Stimulated activated CD8-positive, alpha-beta memory T cell treated with anti-CD3 and anti-CD28 coated beads, Interleukin-15, amount 100 ng/mL, for 4 hours (primary cell): ENCODE data around the gene TP53BP1.

Source experiments
- DNase-seq, 2 donors: peaks; one replicate each; pipeline ENCODE4 v3.0.0-alpha.2; 2020; ENCODE audit warnings: low read depth in 2 of 2

Gene TP53BP1

GRCh38 chr15:43520138-43520537, 27.2 kb upstream of the TP53BP1 start:
- DNase-seq, result no peak

DNA sequence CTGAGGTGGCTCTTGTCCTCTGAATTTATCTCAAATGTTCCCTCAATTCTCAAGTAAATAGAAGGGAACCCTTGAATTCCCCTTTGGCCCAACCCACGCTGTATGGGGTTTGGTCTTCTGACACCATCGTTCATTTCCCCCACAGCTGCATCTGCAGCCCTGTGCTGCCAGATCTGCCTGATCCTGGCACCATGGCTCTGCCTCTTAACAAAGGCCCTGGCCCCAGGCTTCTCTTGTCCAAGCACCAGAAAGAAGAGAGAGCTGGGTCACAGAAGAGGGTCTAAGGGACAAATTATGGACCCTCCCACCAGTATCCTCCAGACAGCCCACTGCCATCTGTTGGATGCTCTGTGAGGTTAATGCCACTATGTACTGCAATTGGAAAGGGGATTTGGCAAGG, 26.2 kb upstream of the TP53BP1 start:
- DNase-seq, result no peak

DNA sequence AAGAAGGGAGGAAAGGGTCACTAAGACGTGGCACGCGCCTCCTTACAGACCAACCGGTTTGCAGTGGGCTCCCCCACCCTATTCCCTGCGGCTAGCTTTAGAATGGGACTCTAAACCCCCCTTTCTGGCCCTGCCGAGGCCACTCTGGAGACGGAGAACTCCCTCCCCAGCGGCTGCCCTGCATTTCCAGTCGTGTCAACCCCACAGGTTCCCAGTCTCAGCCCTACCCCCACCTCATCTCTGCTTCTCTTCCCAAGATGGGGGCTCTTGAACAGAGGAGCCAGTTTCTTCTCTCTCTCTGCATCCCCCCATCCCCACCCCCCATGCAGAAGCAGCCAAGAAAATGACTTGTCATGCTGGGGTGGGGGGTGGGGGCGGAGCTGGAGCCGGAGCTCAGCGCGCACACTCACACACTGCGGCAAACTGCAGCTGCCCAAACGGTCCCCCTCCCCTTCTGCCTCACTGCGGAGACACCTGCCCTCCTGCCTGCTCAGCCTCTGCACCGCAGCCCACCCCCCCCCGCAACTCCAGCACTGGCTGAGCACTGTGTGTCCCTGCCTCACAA, 25.3 kb upstream of the TP53BP1 start:
- no peak for DNase-seq

- no peak for DNase-seq
Measured at GRCh38 chr15:43517354-43518196, 24.6 kb upstream of the TP53BP1 start, which contains the start of gene MAP1A. MAP1A (plus strand) TSS chr15:43517608; CDS start chr15:43521474, 3,866 bp downstream.

DNA sequence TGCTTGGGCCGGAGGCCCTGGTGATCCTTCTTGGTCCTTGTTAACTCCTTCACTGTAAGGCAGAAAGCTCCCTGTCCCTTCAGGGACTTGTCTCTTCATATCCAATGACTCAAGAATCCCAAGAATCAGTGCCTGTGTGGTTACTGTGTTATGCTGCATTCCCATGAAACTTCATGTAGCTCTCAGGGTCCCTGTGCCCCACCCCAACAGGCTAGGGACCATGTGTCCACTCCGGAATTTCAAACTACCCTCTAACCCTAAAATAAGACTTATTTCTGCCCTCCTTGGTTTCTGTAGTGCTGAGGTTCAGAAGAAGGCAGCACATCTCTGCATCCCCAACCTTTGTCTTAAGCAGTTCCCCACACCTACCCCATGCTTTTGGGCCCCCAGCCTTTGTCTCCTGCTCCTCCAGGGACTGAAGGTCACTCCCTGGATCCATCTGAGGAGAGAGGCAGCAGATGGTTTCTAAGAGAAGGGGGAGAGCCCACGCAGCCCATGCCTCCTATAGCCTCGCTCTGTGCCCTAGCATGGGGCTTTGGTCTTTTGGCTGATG, 23.9 kb upstream of the TP53BP1 start:
- DNase-seq, result no peak

GRCh38 chr15:43516185-43516584, 23.2 kb upstream of the TP53BP1 start:
- no peak for DNase-seq

- DNase-seq, result no peak
Measured at GRCh38 chr15:43515741-43516140, 22.8 kb upstream of the TP53BP1 start.

DNA sequence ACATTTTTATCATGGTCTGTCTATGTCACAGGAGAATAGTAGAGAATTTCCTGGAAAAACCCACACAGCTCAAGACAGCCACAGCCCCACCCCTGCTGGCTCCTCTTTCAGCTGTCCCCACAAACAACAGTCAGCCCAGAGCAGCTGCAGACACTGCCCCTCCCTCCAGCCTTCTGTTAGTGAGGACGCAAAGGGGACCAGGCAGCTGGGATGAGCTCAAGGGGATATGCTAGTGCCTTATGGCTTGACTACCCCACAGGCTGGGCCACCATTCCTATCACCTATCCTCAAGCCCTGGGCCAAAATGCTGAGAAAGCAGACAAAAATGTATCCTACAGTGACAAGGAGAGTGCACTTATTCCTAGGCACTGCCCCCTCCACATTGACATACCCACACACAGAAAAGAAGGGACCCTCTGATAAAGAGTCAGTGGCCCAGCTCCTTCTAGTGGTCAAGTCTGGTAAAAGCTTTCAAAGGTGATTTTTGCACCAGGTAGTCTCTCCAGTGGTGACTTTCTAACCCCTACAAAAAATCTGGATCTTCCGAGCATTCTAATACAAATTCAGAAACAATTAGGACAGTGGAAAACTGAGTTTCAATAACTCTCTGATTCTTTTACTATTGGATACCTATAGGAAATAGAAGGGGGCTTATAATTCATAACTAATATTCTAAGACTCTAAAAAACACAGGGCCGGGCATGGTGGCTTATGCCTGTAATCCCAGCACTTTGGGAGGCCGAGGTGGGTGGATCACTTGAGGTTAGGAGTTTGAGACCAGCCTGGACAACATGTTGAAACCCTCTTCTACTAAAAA, 21.5 kb upstream of the TP53BP1 start:
- DNase-seq, result no peak

DNA sequence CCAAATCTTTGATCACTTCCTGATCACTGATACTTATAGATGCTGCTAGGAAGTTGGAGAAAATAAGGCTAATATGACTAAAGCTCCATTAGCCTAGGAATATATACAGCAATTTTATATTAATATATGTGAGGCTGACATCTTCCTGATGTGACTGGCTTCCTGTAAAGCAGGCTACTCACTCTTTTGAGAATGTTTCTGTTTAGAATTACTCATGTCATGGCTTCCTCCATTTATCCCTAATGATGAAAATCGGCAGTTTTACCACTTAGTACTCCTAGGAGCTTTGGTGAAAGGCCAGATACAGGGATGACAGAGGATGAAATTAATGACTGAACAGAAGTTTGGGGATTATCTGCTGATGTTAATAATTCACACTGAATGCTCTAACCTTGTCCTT, 20.6 kb upstream of the TP53BP1 start:
- DNase-seq, result no peak

DNA sequence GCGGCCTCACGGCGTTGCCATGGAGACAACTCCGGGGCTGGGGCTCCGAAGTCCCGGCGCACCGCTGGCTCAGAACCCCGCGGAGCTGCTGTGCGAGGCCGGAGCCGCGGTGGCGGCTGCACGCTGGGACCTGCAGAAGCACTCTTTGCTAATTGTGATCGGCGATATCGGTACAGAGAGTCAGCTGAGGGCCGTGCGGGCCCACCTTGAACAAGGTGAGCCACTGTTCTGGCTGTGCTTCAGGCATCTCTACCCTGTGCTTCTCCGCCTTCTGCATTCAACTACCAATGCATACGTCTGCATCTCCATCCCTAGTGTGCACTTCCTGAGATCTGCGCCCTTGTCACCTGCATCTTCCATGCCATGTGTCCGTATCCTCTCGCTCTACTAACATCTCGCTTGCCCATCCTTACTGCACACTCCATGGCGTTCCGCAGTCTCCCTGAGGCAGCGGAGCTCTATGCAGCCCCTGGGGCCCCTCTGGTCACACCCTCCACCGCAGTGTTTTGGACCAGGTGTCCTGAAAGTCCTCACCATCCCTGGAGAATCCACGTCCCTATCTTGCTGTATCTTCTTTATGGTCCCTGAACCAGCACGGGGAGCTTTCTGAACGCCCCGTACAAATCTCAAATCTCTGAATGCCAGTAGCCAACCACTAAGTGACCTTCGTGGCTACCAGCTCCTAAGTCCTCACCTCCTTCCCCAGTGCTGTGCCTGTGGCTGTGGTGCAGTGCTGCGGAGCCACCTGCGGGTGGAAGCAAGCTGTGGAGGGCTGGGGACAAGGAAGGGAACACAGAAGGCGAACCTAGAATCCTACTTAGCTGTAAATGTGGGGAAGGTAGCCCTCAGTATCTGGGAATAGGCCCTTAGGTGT, 18.3 kb upstream of the TP53BP1 start:
- no peak for DNase-seq

DNA sequence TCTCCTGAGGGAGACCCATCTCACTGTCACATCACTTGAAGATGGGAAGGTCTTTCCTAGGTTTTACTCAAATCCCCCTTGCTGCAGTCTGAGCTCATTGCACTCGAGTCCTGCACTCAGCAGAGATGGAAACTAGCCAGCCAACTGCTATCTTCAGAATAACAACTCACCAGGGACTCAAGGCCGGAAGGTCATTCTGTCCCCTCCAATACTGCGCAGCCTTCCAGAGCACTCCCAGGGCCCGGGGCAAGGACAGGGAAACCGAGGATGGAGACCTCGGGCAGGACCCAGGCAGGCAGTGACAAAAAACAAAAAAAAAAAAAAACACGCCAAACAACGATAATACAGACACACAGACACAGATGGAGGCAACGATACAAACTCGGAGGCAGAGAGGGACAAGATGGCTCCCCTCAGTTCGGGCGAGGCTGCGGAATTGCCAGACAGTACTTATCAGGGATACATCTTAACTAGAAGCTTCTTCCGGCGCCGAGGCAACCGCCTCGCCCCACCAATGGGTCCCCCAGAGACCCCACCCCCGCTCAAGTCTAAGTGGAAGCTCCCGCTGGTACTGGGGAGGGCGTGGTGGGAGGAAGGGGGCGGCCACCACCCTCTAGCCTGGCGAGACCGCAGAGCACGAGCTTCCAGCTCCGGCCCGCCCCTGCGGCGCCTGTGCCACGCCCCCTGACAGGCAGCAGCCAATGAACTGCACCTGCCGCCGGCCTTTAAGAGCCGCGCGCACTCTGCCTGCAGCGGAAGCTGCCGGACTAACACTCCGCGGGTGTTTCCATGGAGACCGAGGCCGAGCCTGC, 17.4 kb upstream of the TP53BP1 start:
- DNase-seq, result peak; percentile 88 to 90

DNA sequence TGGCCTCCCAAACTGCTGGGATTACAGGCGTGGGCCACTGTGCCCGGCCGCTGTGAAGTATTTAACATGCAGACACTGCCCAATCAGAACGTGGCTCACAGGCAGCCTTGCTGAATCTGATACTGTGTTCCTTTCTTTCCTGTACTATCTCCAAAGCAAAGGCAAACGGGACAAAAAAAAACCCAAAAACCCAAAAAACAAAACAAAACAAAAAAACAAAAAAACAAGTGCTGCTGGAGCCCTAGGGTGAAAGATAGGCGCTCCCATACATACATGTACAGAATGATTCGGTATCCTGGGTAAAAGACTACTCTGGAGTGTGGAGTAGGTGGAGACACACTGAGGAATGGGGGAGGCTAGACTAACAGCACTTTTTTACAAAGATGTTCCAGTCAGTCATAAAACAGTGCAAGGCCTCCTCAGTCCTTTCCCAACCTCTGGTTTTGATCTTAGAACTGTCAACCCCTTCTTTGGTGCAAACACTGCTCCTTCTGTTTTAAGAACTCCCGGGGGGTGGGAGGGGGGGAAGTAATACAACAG, 16.8 kb upstream of the TP53BP1 start:
- no peak for DNase-seq

DNA sequence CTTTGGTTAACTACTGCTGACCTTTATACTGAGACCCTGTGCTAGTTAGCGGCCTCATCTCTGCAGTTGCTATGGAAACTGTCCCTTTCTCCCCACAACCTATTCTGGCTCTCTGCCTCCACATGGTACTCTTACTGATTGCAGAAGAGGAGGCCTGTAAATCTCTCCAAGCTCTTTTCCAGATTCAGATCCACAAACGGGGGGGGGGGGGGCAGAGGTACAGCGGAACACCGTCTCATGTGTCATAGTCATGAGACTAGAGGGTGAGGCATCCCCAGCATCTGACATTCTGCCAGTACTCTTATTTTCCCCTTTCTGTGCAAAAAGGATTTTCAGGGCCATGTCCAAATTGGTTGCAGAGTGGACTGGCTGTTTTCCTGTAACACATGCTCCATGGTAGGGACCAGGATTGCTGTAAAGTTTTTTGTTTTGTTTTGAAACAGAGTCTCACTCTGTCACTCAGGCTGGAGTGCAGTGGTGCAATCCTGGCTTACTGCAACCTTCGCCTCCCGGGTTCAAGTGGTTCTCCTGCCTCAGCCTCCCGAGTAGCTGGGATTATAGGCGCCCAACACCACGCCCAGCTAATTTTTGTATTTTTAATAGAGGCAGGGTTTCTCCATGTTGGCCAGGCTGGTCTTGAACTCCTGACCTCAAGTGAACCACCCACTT, 16.2 kb upstream of the TP53BP1 start:
- DNase-seq, result no peak

DNA sequence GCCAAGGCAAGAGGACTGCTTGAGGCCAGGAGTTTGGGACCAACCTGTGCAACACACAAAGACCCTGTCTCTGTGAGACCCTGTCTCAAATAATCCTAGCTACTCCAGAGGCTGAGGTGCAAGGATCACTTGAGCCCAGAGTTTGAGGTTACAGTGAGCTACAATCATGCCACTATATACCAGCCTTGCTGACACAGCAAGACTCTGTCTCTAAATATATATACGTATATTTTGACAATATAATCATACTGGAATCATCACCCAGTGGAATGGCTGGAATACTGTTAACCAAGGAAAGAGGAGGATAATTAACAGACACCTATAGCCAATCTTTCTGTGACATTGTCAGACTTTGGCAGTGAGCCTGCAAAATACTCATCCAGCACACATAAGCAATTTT, 15.5 kb upstream of the TP53BP1 start:
- DNase-seq, result no peak

DNA sequence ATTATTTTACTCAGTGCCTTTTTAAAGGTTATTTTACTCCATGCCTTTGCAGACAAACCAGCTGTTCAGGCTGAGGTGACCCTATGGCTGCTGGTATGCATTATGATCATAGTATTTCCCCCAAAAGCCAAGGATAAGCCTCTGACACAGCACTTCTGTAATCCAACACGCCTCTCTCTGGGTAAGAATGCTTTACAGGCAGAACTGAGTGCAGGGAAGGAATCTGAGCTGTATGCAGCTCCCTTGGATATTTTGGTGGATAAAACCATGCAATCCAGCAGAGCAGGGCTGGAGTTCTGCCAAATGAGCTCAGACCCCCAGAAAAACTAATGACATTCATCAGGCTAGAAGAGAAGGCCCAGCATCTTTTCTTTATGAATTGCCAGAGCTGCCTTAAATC, 12.8 kb upstream of the TP53BP1 start:
- no peak for DNase-seq

GRCh38 chr15:43499635-43500034, 6.7 kb upstream of the TP53BP1 start:
- DNase-seq, result no peak

DNA sequence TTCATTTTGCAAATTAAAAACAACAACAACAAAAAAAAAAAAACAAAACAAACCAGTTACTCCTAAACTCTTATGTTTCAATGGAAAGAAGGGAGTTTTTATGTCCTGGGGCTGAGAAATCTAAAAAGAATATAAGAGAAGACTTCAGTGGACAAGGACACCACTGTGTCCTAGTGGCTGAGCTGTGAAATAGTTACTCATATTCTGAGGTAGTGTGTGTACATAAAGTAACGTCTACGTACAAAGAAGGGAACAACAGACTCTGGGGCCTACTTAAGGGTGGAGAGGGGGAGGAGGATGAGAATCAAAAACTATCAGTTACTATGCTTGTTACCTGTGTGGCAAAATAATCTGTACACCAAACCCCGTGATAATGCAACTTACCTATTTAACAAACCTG, 6.0 kb upstream of the TP53BP1 start:
- no peak for DNase-seq

DNA sequence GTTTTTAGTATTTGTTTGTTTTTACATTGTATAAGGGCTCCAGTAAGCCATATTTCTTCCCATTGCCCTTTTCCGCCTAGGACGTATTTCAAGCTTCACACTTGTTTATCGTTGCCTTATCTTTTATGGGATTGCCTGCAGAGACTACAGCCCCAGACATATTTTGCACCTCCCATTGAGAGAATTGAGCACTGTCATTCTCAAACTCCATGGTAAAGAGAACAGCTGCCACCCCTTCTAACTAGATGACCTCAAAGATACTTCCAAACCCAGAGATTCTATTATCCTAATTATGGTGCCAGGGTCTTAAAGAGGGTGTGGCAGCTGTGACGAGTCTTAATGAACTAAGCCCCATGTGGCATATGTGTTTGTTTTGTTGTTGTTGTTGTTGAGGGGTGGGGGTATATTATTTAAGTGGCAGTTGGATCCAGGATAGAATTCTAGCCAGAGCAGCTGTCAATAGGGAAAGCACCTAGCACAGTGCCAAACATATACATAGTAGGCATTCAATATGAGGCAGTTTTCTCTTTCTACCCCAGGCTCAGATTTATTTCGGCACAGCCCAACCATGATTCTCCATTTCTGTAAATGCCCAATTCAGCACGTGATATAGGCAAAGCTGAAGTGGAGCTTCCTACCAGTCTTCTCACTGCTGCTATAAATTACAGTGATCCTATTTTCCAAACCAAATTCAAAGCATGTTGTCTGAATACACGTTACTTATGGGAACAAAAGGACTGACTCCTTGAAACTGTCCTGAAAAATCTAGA, 932 bp upstream of the TP53BP1 start:
- no peak for DNase-seq

- no peak for DNase-seq
Measured at GRCh38 chr15:43492266-43492665, 690 bp downstream of the TP53BP1 start.
